ENCODE results near the gene LTBP2.

LTBP2 gene

GRCh38 chr14:74611650-74612349 is at the start of gene LTBP2:
Gene LTBP2 (minus strand): TSS chr14:74612237. CDS start chr14:74611944, 293 bp downstream.
- no peak for DNase-seq (ENCODE audit: low spot score)

GRCh38 chr14:74660863-74661262 is 48.8 kb upstream of the LTBP2 start:
- no peak for DNase-seq (ENCODE audit: low spot score)

- DNase-seq (ENCODE audit: low spot score), result no peak
Measured at GRCh38 chr14:74660167-74660566, 48.1 kb upstream of the LTBP2 start.

GRCh38 chr14:74658535-74659131 is 46.6 kb upstream of the LTBP2 start:
- no peak for DNase-seq (ENCODE audit: low spot score)

- no peak for DNase-seq (ENCODE audit: low spot score)
Measured at GRCh38 chr14:74656964-74657363, 44.9 kb upstream of the LTBP2 start.

GRCh38 chr14:74655599-74656395 is 43.8 kb upstream of the LTBP2 start:
- DNase-seq (ENCODE audit: low spot score), result no peak

GRCh38 chr14:74654931-74655330 is 42.9 kb upstream of the LTBP2 start:
- no peak for DNase-seq (ENCODE audit: low spot score)

GRCh38 chr14:74653386-74654138 is 41.5 kb upstream of the LTBP2 start:
- peak; percentile 32 for DNase-seq (ENCODE audit: low spot score)

GRCh38 chr14:74652541-74652940 is 40.5 kb upstream of the LTBP2 start:
- DNase-seq (ENCODE audit: low spot score), result no peak

GRCh38 chr14:74650927-74651686 is 39.1 kb upstream of the LTBP2 start:
- no peak for DNase-seq (ENCODE audit: low spot score)

GRCh38 chr14:74649673-74650072 is 37.6 kb upstream of the LTBP2 start:
- no peak for DNase-seq (ENCODE audit: low spot score)

- DNase-seq (ENCODE audit: low spot score), result no peak
Measured at GRCh38 chr14:74649167-74649566, 37.1 kb upstream of the LTBP2 start.

- DNase-seq (ENCODE audit: low spot score), result no peak
Measured at GRCh38 chr14:74648601-74649000, 36.6 kb upstream of the LTBP2 start.

- no peak for DNase-seq (ENCODE audit: low spot score)
Measured at GRCh38 chr14:74647678-74648461, 35.8 kb upstream of the LTBP2 start.

GRCh38 chr14:74647061-74647677 is 35.1 kb upstream of the LTBP2 start:
- DNase-seq (ENCODE audit: low spot score), result no peak

GRCh38 chr14:74645756-74646470 is 33.9 kb upstream of the LTBP2 start:
- DNase-seq (ENCODE audit: low spot score), result no peak

- DNase-seq (ENCODE audit: low spot score), result no peak
Measured at GRCh38 chr14:74645244-74645643, 33.2 kb upstream of the LTBP2 start.

- DNase-seq (ENCODE audit: low spot score), result no peak
Measured at GRCh38 chr14:74641601-74642391, 29.8 kb upstream of the LTBP2 start.

GRCh38 chr14:74638966-74639365 is 26.9 kb upstream of the LTBP2 start:
- no peak for DNase-seq (ENCODE audit: low spot score)

Data from putamen (tissue), 1 donor.